Stomach (tissue), 4 donors: Measurements from ENCODE around the gene WFIKKN2.

Source experiments
- POLR2A ChIP-seq, 4 donors: fragments of 450-650 bp; IDR thresholded peaks; one replicate each; pipeline ENCODE4 v1.6.1; 2016; ENCODE audit warnings: antibody characterized with exemption in 4 of 4, control low read depth in 2 of 4, mild to moderate bottlenecking in 1 of 4, moderate library complexity in 1 of 4
- POLR2AphosphoS5 ChIP-seq, 3 donors: sonication (generic); formaldehyde crosslinking; IDR thresholded peaks; one replicate each; pipeline ENCODE4 v1.6.1; 2016; ENCODE audit warnings: antibody characterized with exemption in 3 of 3
- TF ChIP-seq, protein P1 (sequence below), 7 experiments: fragments of 450-650 bp in 4 of 7; fragments of 200-600 bp in 3 of 7; sonication (generic) in 3 of 7; IDR thresholded peaks; one replicate each; pipeline ENCODE4 v1.5.1; 2016 to 2019; ENCODE audit warnings: antibody characterized with exemption in 7 of 7, control low read depth in 2 of 7, mild to moderate bottlenecking in 1 of 7

DNA sequence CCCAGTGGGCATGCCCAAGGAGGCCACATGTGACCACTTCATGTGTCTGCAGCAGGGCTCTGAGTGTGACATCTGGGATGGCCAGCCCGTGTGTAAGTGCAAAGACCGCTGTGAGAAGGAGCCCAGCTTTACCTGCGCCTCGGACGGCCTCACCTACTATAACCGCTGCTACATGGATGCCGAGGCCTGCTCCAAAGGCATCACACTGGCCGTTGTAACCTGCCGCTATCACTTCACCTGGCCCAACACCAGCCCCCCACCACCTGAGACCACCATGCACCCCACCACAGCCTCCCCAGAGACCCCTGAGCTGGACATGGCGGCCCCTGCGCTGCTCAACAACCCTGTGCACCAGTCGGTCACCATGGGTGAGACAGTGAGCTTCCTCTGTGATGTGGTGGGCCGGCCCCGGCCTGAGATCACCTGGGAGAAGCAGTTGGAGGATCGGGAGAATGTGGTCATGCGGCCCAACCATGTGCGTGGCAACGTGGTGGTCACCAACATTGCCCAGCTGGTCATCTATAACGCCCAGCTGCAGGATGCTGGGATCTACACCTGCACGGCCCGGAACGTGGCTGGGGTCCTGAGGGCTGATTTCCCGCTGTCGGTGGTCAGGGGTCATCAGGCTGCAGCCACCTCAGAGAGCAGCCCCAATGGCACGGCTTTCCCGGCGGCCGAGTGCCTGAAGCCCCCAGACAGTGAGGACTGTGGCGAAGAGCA lies 4.4 kb downstream of the WFIKKN2 start:
- TF ChIP-seq POLR2A (IDR thresholded peaks at IDR 0.05) (no peak), POLR2AphosphoS5 (IDR thresholded peaks at IDR 0.05) (no peak)
- TF ChIP-seq, protein P1, sequence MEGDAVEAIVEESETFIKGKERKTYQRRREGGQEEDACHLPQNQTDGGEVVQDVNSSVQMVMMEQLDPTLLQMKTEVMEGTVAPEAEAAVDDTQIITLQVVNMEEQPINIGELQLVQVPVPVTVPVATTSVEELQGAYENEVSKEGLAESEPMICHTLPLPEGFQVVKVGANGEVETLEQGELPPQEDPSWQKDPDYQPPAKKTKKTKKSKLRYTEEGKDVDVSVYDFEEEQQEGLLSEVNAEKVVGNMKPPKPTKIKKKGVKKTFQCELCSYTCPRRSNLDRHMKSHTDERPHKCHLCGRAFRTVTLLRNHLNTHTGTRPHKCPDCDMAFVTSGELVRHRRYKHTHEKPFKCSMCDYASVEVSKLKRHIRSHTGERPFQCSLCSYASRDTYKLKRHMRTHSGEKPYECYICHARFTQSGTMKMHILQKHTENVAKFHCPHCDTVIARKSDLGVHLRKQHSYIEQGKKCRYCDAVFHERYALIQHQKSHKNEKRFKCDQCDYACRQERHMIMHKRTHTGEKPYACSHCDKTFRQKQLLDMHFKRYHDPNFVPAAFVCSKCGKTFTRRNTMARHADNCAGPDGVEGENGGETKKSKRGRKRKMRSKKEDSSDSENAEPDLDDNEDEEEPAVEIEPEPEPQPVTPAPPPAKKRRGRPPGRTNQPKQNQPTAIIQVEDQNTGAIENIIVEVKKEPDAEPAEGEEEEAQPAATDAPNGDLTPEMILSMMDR (IDR thresholded peaks at IDR 0.05): no peak
